Endothelial cell of umbilical vein (primary cell): ENCODE results near the gene CPZ. TPM values are rescaled to one million over a fixed set of nuclear protein-coding genes. Genes with fewer than 3 reads are reported as not detected.

ENCODE experiments used
- BruUV-seq: library from RNA; stranded (reverse); fragments of 400-500 nt; replicated peaks from 2 replicates; lab custom pipeline; 2021; lab: Mats Ljungman, UMichigan
- CTCF ChIA-PET: fragments of 300-600, 350-600 bp; sonication (Branson Sonifier 250); formaldehyde crosslinking; loops from one replicate; lab custom pipeline; 2021; ENCODE audit warnings: antibody characterized with exemption, inconsistent platforms; lab: Charles Lee
- POLR2A ChIA-PET: fragments of 300-600, 350-600 bp; sonication (Branson Sonifier 250); formaldehyde crosslinking; loops from one replicate; lab custom pipeline; 2021; ENCODE audit warnings: antibody characterized with exemption, inconsistent platforms; lab: Charles Lee
- DNase-seq: peaks from one replicate; pipeline ENCODE4 v3.0.0-alpha.2; 2011; ENCODE audit warnings: low read depth, low spot score
- FAIRE-seq: peaks from 2 replicates; lab custom pipeline; 2011; peaks lifted over from hg19 to GRCh38; lab: Jason Lieb, UNC
- H2AFZ ChIP-seq: 2 replicates; pipeline ENCODE4 v1.6.0; 2012; ENCODE audit warnings: low read depth, low read length, control low read depth, inconsistent platforms
- H3K27ac ChIP-seq: 2 replicates; pipeline ENCODE4 v1.5.1; 2011; ENCODE audit warnings: low read depth, mild to moderate bottlenecking, control low read depth, low read length, moderate library complexity; ENCODE audit not compliant: insufficient read depth
- H3K27me3 ChIP-seq, 2 experiments: 2 replicates each; pipeline versions ENCODE4 v1.6.0 to v1.6.1; 2011; ENCODE audit warnings: low read length in 2 of 2, mixed read lengths in 1 of 2; ENCODE audit not compliant: control insufficient read depth in 2 of 2, insufficient read depth in 2 of 2
- H3K36me3 ChIP-seq, 2 experiments: 2 replicates in 1 of 2; 3 replicates in 1 of 2; pipeline ENCODE4 v1.5.1; 2011; ENCODE audit warnings: low read length in 2 of 2, mild to moderate bottlenecking in 1 of 2, moderate library complexity in 1 of 2; ENCODE audit not compliant: control insufficient read depth in 2 of 2, insufficient read depth in 2 of 2; ENCODE audit errors: extremely low read depth in 1 of 2
- H3K4me1 ChIP-seq: 3 replicates; pipeline ENCODE4 v1.5.1; 2011; ENCODE audit warnings: mild to moderate bottlenecking, low read length; ENCODE audit not compliant: control insufficient read depth, insufficient read depth; ENCODE audit errors: extremely low read depth
- H3K4me2 ChIP-seq: 2 replicates; pipeline ENCODE4 v1.6.1; 2011; ENCODE audit warnings: low read length, control low read depth, mixed read lengths; ENCODE audit not compliant: insufficient read depth
- H3K4me3 ChIP-seq, 3 experiments: fragments of 200-600 bp in 1 of 3; sonication (generic), shearing (Covaris generic) in 1 of 3; replicated peaks in 1 of 3; 2 replicates each; pipeline ENCODE4 v1.5.1; 2011 to 2016; ENCODE audit warnings: control low read depth in 3 of 3, low read length in 3 of 3, mild to moderate bottlenecking in 2 of 3, inconsistent platforms in 1 of 3, low read depth in 1 of 3, moderate library complexity in 1 of 3; ENCODE audit not compliant: insufficient read depth in 1 of 3
- H3K79me2 ChIP-seq: 2 replicates; pipeline ENCODE4 v1.6.0; 2012; ENCODE audit warnings: low read length, inconsistent platforms; ENCODE audit not compliant: control insufficient read depth, insufficient read depth
- H3K9ac ChIP-seq: replicated peaks from 2 replicates; pipeline ENCODE3; 2011; ENCODE audit warnings: low read length, control low read depth; ENCODE audit not compliant: insufficient read depth; ENCODE audit errors: extremely low read depth
- H3K9me1 ChIP-seq: replicated peaks from 3 replicates; pipeline ENCODE4 v1.6.0; 2011; ENCODE audit warnings: mild to moderate bottlenecking, low read length; ENCODE audit not compliant: control insufficient read depth, insufficient read depth; ENCODE audit errors: extremely low read depth
- H3K9me3 ChIP-seq: replicated peaks from 2 replicates; pipeline ENCODE4 v1.5.1; 2012; ENCODE audit warnings: low read length, inconsistent platforms; ENCODE audit not compliant: control insufficient read depth, insufficient read depth
- H4K20me1 ChIP-seq: replicated peaks from 2 replicates; pipeline ENCODE3; 2011; ENCODE audit warnings: mild to moderate bottlenecking, low read length; ENCODE audit not compliant: control insufficient read depth, insufficient read depth; ENCODE audit errors: extremely low read depth
- CTCF ChIP-seq, 2 donors: IDR thresholded peaks; 1 replicate in 1 of 2; 2 replicates in 1 of 2; pipeline ENCODE4 v1.5.1; 2011; ENCODE audit warnings: low read length in 2 of 2, mild to moderate bottlenecking in 2 of 2, moderate library complexity in 2 of 2, control low read depth in 1 of 2, inconsistent platforms in 1 of 2, low read depth in 1 of 2; ENCODE audit not compliant: insufficient read depth in 1 of 2; ENCODE audit errors: extremely low read depth in 1 of 2
- EZH2 ChIP-seq: IDR thresholded peaks from 2 replicates; pipeline ENCODE4 v1.6.1; 2012; ENCODE audit warnings: borderline replicate concordance, low read depth, mild to moderate bottlenecking, moderate library complexity, low read length, inconsistent platforms; ENCODE audit not compliant: severe bottlenecking
- FOS ChIP-seq: IDR thresholded peaks from 2 replicates; pipeline ENCODE4 v1.6.1; 2011; ENCODE audit warnings: mild to moderate bottlenecking, low read length, moderate library complexity, borderline replicate concordance; ENCODE audit not compliant: insufficient read depth
- GATA2 ChIP-seq: IDR thresholded peaks from 2 replicates; pipeline ENCODE4 v1.7.0; 2011; ENCODE audit warnings: low read depth, mild to moderate bottlenecking, moderate library complexity, mixed read lengths, low read length; ENCODE audit not compliant: insufficient read length, insufficient read depth
- JUN ChIP-seq: IDR thresholded peaks from 2 replicates; pipeline ENCODE4 v1.6.1; 2011; ENCODE audit warnings: borderline replicate concordance, low read depth; ENCODE audit not compliant: insufficient read length, insufficient read depth
- MAX ChIP-seq: IDR thresholded peaks from 2 replicates; pipeline ENCODE4 v1.6.1; 2011; ENCODE audit not compliant: insufficient read depth, insufficient read length
- MYC ChIP-seq: IDR thresholded peaks from one replicate; pipeline ENCODE4 v1.6.1; 2011; ENCODE audit warnings: mild to moderate bottlenecking, low read depth, low read length
- POLR2A ChIP-seq: IDR thresholded peaks from 2 replicates; pipeline ENCODE4 v1.6.1; 2012; ENCODE audit warnings: low read depth, mild to moderate bottlenecking, control low read depth, low read length
- POLR2AphosphoS5 ChIP-seq: IDR thresholded peaks from 2 replicates; pipeline ENCODE4 v1.6.1; 2012; ENCODE audit warnings: low read depth, mild to moderate bottlenecking, control low read depth, low read length, moderate library complexity; ENCODE audit not compliant: insufficient read depth
- dilution Hi-C: fragments of 300-500 bp; cut with MboI; formaldehyde crosslinking; loops from one replicate; pipeline ENCODE4 v1.15.0; 2019; ENCODE audit warnings: low sequenced_read_pairs; ENCODE audit not compliant: extremely low pct_ligation_motif_present
- intact Hi-C: fragments of 100-400 bp; cut with micrococcal nuclease; formaldehyde crosslinking; loops from one replicate; pipeline ENCODE4 v1.10.0; 2022
- polyA plus RNA-seq, 4 experiments: library from polyadenylated mRNA; depleted of rRNA in 3 of 4; stranded (reverse) in 3 of 4; unstranded in 1 of 4; fragments of >200 nt; gene quantifications; 2 replicates each; pipeline versions ENCODE4 v1.2.1 to v1.2.3, GENCODE V29; 2011 to 2012; ENCODE audit warnings: missing spikeins in 1 of 4
- total RNA-seq: library from RNA; stranded (reverse); gene quantifications from 2 replicates; pipeline ENCODE4 v1.2.3, GENCODE V29; 2021

Gene CPZ
- total and polyA plus RNA-seq, 2 donors (not counting 3 experiments of a cell fraction or from before 2014, with no cell fraction given), result not detected

GRCh38 chr4:8582436-8582835 is 10.1 kb upstream of the CPZ start:
- intact Hi-C loops (no loop called here), dilution Hi-C loops (no loop called here)
- ChIA-PET POLR2A (no interaction called here), CTCF (no interaction called here)
- BruUV-seq, result no TSS peak
- Histone ChIP-seq H2AFZ (no peak overlapping the region), H3K79me2 (no peaks in the 10 kb centered on the region), H3K4me1 (no peaks in the 10 kb centered on the region), H3K9me1 (no peaks in the 10 kb centered on the region), H3K4me3 (no peak overlapping the region), H3K9me3 (no peaks in the 10 kb centered on the region), H3K27me3 (no peaks in the 10 kb centered on the region), H4K20me1 (no peaks in the 10 kb centered on the region), H3K27ac (no peak overlapping the region), H3K4me2 (no peak overlapping the region), H3K9ac (no peak overlapping the region), H3K36me3 (no peaks in the 10 kb centered on the region)
- FAIRE-seq (no peak), DNase-seq (no peak)
- TF ChIP-seq POLR2A (no peak), JUN (no peak), POLR2AphosphoS5 (no peak), MAX (no peak), GATA2 (no peak), EZH2 (no peak), CTCF (IDR thresholded peaks at IDR 0.05; ENCODE audit: extremely low read depth in 1 of 2, insufficient read depth in 1 of 2, low read depth in 1 of 2, low read length in 2 of 2) (no peak), FOS (no peak), MYC (no peak)
